ENCODE results near the gene NABP2. TPM values are rescaled to one million over a fixed set of nuclear protein-coding genes. Genes with fewer than 3 reads are reported as not detected.

Gene NABP2
- polyA plus RNA-seq, 1 donor (not counting 4 experiments of a cell fraction or from before 2014, with no cell fraction given): 53.5 TPM

DNA sequence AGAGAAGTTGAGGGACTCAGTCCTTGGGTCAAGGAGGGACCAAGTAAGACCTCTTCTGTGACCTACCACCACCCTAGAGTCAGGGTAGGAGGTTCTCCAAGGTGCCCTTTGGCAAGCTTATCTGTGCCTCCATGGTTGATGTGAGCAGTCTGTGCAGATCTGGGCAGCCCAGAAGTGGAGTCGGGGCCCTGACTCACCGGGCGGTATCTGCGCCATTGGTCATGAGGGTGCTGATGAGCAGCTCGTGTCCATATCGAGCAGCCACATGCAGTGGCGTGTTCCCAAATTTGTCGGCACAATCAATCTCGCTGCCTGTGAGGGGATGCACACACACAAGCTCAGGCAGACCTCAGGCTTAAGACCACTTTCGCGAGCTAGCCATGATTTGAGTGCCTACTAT lies 28.9 kb downstream of the NABP2 start:
- H3K27ac ChIP-seq (ENCODE audit: control insufficient read depth, insufficient read depth, low read length): no peak overlapping the region
- DNase-seq (ENCODE audit: low read depth, low spot score): no peak
- H3K9ac ChIP-seq (ENCODE audit: control insufficient read depth, extremely low read depth, insufficient read depth, low read length): no peak overlapping the region
- H3K9me3 ChIP-seq (ENCODE audit: control insufficient read depth, low read depth, low read length): no peaks in the 10 kb centered on the region
- peaks cover 14% of the 10 kb centered on the region for H3K4me1 ChIP-seq (ENCODE audit: control insufficient read depth, extremely low read depth, insufficient read depth, low read length)
- no peak overlapping the region for H2AFZ ChIP-seq (ENCODE audit: control insufficient read depth, low read length)
- H3K4me2 ChIP-seq (ENCODE audit: control insufficient read depth, extremely low read depth, insufficient read depth, low read depth, low read length): no peak overlapping the region
- H3K27me3 ChIP-seq (ENCODE audit: control insufficient read depth, extremely low read depth, insufficient read depth, low read length): no peaks in the 10 kb centered on the region
- H3K9me1 ChIP-seq (ENCODE audit: control insufficient read depth, extremely low read depth, insufficient read depth, low read length): peaks cover 3% of the 10 kb centered on the region
- H4K20me1 ChIP-seq (ENCODE audit: control insufficient read depth, extremely low read depth, insufficient read depth, low read length): no peaks in the 10 kb centered on the region
- H3K79me2 ChIP-seq (ENCODE audit: control insufficient read depth, insufficient read depth, low read length): peaks cover 56% of the 10 kb centered on the region
- dilution Hi-C loops (cut with MboI; ENCODE audit: extremely low pct_ligation_motif_present, low sequenced_read_pairs): no loop called here
- FAIRE-seq: no peak
- no peak overlapping the region for H3K4me3 ChIP-seq (ENCODE audit: control insufficient read depth in 2 of 3, extremely low read depth in 1 of 3, insufficient read depth in 2 of 3, low read depth in 1 of 3, low read length in 3 of 3)
- peaks cover 52 to 56% of the 10 kb centered on the region in 2 experiments for H3K36me3 ChIP-seq (ENCODE audit: control insufficient read depth in 2 of 2, extremely low read depth in 1 of 2, insufficient read depth in 2 of 2, low read length in 2 of 2)
- TF ChIP-seq EZH2 (IDR thresholded peaks at IDR 0.05; ENCODE audit: low read length): no peak
- TF ChIP-seq, protein P1, sequence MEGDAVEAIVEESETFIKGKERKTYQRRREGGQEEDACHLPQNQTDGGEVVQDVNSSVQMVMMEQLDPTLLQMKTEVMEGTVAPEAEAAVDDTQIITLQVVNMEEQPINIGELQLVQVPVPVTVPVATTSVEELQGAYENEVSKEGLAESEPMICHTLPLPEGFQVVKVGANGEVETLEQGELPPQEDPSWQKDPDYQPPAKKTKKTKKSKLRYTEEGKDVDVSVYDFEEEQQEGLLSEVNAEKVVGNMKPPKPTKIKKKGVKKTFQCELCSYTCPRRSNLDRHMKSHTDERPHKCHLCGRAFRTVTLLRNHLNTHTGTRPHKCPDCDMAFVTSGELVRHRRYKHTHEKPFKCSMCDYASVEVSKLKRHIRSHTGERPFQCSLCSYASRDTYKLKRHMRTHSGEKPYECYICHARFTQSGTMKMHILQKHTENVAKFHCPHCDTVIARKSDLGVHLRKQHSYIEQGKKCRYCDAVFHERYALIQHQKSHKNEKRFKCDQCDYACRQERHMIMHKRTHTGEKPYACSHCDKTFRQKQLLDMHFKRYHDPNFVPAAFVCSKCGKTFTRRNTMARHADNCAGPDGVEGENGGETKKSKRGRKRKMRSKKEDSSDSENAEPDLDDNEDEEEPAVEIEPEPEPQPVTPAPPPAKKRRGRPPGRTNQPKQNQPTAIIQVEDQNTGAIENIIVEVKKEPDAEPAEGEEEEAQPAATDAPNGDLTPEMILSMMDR (optimal IDR thresholded peaks at IDR 0.05 in 1 of 3, IDR thresholded peaks at IDR 0.05 in 1 of 3, conservative IDR thresholded peaks at IDR 0.05 in 1 of 3; ENCODE audit: extremely low read depth in 1 of 3, insufficient read depth in 2 of 3, low read length in 3 of 3): no peak

DNA sequence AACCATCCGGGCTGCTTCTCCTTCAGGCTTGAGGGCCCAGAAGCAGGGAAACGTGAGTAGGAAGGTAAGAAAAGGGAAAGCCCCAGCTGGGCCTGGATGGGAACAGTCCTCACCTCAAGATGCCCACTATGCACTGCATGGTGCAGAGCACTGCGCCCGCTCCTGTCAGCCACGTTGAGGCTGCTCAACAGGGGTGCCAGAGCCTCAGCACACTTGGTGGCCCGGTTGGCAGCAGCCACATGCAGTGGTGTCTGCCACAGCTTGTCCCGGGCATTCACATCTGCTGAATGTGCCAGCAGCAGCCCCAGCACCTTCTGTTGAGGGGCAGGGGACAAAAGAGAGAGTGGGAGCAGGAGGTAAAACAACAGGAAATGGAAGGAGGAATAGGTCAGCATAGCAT lies 31.5 kb downstream of the NABP2 start:
- Histone ChIP-seq H3K4me2 (ENCODE audit: control insufficient read depth, extremely low read depth, insufficient read depth, low read depth, low read length) (no peak overlapping the region), H3K79me2 (ENCODE audit: control insufficient read depth, insufficient read depth, low read length) (peaks cover 55% of the 10 kb centered on the region), H2AFZ (ENCODE audit: control insufficient read depth, low read length) (no peak overlapping the region), H3K9me1 (ENCODE audit: control insufficient read depth, extremely low read depth, insufficient read depth, low read length) (peaks cover 3% of the 10 kb centered on the region), H3K9ac (ENCODE audit: control insufficient read depth, extremely low read depth, insufficient read depth, low read length) (no peak overlapping the region), H3K4me1 (ENCODE audit: control insufficient read depth, extremely low read depth, insufficient read depth, low read length) (peaks cover 21% of the 10 kb centered on the region), H4K20me1 (ENCODE audit: control insufficient read depth, extremely low read depth, insufficient read depth, low read length) (no peaks in the 10 kb centered on the region), H3K27ac (ENCODE audit: control insufficient read depth, insufficient read depth, low read length) (no peak overlapping the region), H3K4me3 (ENCODE audit: control insufficient read depth in 2 of 3, extremely low read depth in 1 of 3, insufficient read depth in 2 of 3, low read depth in 1 of 3, low read length in 3 of 3) (no peak overlapping the region), H3K27me3 (ENCODE audit: control insufficient read depth, extremely low read depth, insufficient read depth, low read length) (no peaks in the 10 kb centered on the region), H3K9me3 (ENCODE audit: control insufficient read depth, low read depth, low read length) (no peaks in the 10 kb centered on the region), H3K36me3 (ENCODE audit: control insufficient read depth in 2 of 2, extremely low read depth in 1 of 2, insufficient read depth in 2 of 2, low read length in 2 of 2) (peaks cover 41 to 44% of the 10 kb centered on the region in 2 experiments)
- dilution Hi-C loops (cut with MboI; ENCODE audit: extremely low pct_ligation_motif_present, low sequenced_read_pairs): no loop called here
- FAIRE-seq (no peak), DNase-seq (ENCODE audit: low read depth, low spot score) (no peak)
- TF ChIP-seq, protein P1 (optimal IDR thresholded peaks at IDR 0.05 in 1 of 3, IDR thresholded peaks at IDR 0.05 in 1 of 3, conservative IDR thresholded peaks at IDR 0.05 in 1 of 3; ENCODE audit: extremely low read depth in 1 of 3, insufficient read depth in 2 of 3, low read length in 3 of 3): no peak

Measured in keratinocyte (primary cell).